Measurements from ENCODE around the gene KRT27. TPM values are rescaled to one million over a fixed set of nuclear protein-coding genes. Genes with fewer than 3 reads are reported as not detected.

The KRT27 gene
- total RNA-seq, 1 donor from 2014 or later, result not detected

- H3K4me1 Mint-ChIP-seq (ENCODE audit: low read depth), result no peaks in the 10 kb centered on the region
- no peak for DNase-seq (ENCODE audit: low spot score)
- no peak overlapping the region for H3K4me3 Mint-ChIP-seq (ENCODE audit: unreplicated experiment)
- H3K27me3 Mint-ChIP-seq (ENCODE audit: low read depth), result peaks cover 57% of the 10 kb centered on the region
- H3K9me3 Mint-ChIP-seq (ENCODE audit: low read depth), result no peaks in the 10 kb centered on the region
- no peak for TF ChIP-seq CTCF (IDR thresholded peaks at IDR 0.05)
- H3K36me3 Mint-ChIP-seq (ENCODE audit: low read depth), result no peaks in the 10 kb centered on the region
- H3K27ac Mint-ChIP-seq (ENCODE audit: unreplicated experiment), result no peak overlapping the region
These were observed 3.0 kb downstream of the KRT27 start for GRCh38 chr17:40779181-40779909.

GRCh38 chr17:40778461-40778860 is 3.9 kb downstream of the KRT27 start:
- no peak overlapping the region for H3K27ac Mint-ChIP-seq (ENCODE audit: unreplicated experiment)

GRCh38 chr17:40777971-40778370 is 4.4 kb downstream of the KRT27 start:
- no peak for TF ChIP-seq CTCF (IDR thresholded peaks at IDR 0.05)
- Mint-ChIP-seq H3K4me3 (ENCODE audit: unreplicated experiment) (no peak overlapping the region), H3K4me1 (ENCODE audit: low read depth) (no peaks in the 10 kb centered on the region), H3K36me3 (ENCODE audit: low read depth) (no peaks in the 10 kb centered on the region), H3K27me3 (ENCODE audit: low read depth) (peaks cover 51% of the 10 kb centered on the region), H3K27ac (ENCODE audit: unreplicated experiment) (no peak overlapping the region), H3K9me3 (ENCODE audit: low read depth) (no peaks in the 10 kb centered on the region)
- DNase-seq (ENCODE audit: low spot score), result no peak

More at GRCh38 chr17:40778461-40778860, 3.9 kb downstream of the KRT27 start:
- no peak for TF ChIP-seq CTCF (IDR thresholded peaks at IDR 0.05)
- no peaks in the 10 kb centered on the region for H3K36me3 Mint-ChIP-seq (ENCODE audit: low read depth)
- H3K4me1 Mint-ChIP-seq (ENCODE audit: low read depth), result no peaks in the 10 kb centered on the region
- no peaks in the 10 kb centered on the region for H3K9me3 Mint-ChIP-seq (ENCODE audit: low read depth)
- no peak overlapping the region for H3K4me3 Mint-ChIP-seq (ENCODE audit: unreplicated experiment)
- DNase-seq (ENCODE audit: low spot score), result no peak
- peaks cover 55% of the 10 kb centered on the region for H3K27me3 Mint-ChIP-seq (ENCODE audit: low read depth)

GRCh38 chr17:40777459-40777858 is 4.9 kb downstream of the KRT27 start:
- Mint-ChIP-seq H3K27ac (ENCODE audit: unreplicated experiment) (no peak overlapping the region), H3K4me1 (ENCODE audit: low read depth) (no peaks in the 10 kb centered on the region), H3K36me3 (ENCODE audit: low read depth) (no peaks in the 10 kb centered on the region), H3K9me3 (ENCODE audit: low read depth) (no peaks in the 10 kb centered on the region), H3K27me3 (ENCODE audit: low read depth) (peaks cover 56% of the 10 kb centered on the region), H3K4me3 (ENCODE audit: unreplicated experiment) (no peak overlapping the region)
- no peak for TF ChIP-seq CTCF (IDR thresholded peaks at IDR 0.05)
- no peak for DNase-seq (ENCODE audit: low spot score)

- Mint-ChIP-seq H3K27ac (ENCODE audit: unreplicated experiment) (no peak overlapping the region), H3K4me1 (ENCODE audit: low read depth) (no peaks in the 10 kb centered on the region), H3K27me3 (ENCODE audit: low read depth) (peaks cover 61% of the 10 kb centered on the region), H3K36me3 (ENCODE audit: low read depth) (no peaks in the 10 kb centered on the region), H3K9me3 (ENCODE audit: low read depth) (no peaks in the 10 kb centered on the region), H3K4me3 (ENCODE audit: unreplicated experiment) (no peak overlapping the region)
- no peak for DNase-seq (ENCODE audit: low spot score)
- no peak for TF ChIP-seq CTCF (IDR thresholded peaks at IDR 0.05)
These were observed 6.4 kb downstream of the KRT27 start for GRCh38 chr17:40775945-40776344.

All from chondrocyte (in vitro differentiated cells).